GOT3 (cell line): Measurements from ENCODE around the gene C1QTNF7.
A peak's percentile ranks its signal among the peaks of the same experiment; 100 is the strongest.

Source experiments
- DNase-seq: peaks from one replicate; lab custom pipeline; 2025; ENCODE audit warnings: mixed read lengths; lab: John Stamatoyannopoulos, UW

Gene C1QTNF7

DNA sequence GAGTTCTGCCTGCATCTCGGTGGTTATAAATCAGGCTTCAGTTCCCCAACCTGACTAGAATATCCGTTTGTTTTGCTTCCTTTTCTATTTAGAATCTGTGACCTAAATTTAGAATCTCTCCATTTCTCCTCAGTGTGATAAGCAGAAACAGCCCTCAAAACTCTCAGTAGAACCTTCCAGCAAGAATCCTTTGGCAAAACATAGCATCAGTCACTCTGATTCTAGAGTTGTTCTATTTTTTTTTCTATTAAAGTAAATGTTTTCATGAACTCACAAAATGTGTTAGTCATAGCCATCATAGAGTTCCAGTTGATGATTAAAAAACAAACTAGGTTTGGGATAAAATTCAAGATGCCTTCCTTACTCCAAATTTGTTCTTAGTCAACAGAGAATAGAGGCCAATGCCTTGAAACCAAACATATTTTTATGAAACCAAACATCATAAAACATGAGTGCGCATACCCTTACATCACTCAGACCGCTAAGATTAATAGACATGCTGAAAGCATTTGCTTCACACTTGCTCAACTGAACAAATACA is 13.2 kb upstream of the C1QTNF7 start:
- no peak for DNase-seq

GRCh38 chr4:15416357-15417232 is 11.2 kb upstream of the C1QTNF7 start:
- no peak for DNase-seq

DNA sequence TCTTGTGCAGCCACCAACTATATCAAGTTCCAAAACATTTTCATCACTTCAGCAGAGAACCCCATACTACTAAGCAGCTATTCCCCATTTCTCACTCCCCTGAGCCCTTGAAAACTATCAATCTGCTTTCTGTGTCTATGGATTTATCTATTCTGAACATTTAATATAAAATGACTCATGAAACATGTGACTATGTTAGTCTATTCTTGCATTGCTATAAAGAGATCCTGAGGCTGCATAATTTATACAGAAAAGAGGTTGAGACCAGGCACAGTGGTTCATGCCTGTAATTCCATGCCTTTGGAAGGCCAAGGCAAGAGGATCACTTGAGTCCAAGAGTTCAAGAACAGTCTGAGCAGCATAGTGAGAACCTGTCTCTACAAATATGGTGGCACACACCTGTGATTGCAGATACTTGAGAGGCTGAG is 10.6 kb upstream of the C1QTNF7 start:
- DNase-seq, result no peak

DNA sequence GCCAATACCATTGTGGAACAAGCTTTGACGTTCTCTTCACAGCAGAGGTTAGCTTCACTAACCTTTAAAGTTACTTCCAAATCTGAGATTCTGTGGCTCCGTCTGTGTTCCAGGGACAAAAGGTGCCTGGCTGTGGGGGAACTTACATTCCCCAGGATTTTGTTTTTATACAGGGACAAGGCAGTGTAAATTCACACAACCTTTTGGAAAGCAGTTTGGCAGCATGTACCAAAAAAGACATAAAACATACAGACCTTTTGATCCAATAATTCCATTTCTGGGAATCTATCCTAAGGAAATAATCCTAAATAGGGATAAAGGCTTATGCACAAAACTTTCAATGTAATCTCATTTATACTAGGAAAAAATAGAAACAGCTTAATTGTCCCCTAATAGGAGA is 8.9 kb upstream of the C1QTNF7 start:
- no peak for DNase-seq

GRCh38 chr4:15420642-15421041 is 7.2 kb upstream of the C1QTNF7 start:
- no peak for DNase-seq

- DNase-seq, result no peak
Measured at GRCh38 chr4:15423285-15423711, 4.5 kb upstream of the C1QTNF7 start.

GRCh38 chr4:15425520-15425919 is 2.3 kb upstream of the C1QTNF7 start:
- DNase-seq, result no peak

DNA sequence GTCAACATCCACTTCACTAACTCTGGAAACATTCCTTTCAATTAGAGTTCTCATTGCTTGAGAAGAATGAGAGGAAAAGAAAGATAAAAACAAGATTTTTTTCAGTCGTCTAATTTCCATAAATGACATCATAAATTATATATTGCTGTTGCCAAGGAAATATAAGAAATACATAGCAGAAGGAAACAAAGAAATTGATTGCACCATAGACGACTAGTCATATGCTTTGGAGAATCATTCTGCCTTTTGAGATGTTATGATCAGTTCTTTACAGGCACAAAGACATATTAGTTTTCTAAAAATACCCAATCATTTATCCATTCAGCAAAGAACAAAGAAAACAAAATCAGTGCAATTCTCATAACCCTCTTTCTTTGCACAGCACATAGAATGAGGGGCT is 672 bp upstream of the C1QTNF7 start:
- no peak for DNase-seq

DNA sequence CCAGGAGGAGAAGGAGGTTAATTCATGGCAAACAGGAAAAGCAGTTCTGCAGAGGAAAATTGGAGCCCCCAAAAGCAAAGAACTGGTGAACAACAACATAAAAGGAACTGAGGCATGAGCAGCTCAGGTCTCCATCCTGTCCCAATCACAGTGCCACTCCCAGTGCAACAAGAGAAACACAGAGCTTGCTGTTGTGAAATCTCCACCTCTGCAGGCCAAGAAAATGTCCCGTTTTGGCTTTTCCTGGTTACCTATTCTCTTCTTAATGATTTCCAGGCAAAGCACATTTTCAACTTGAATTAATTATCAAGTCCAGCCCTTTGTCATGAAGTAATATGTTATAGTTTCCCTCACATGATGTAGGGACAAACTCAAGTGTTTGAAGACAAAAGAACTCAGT is 778 bp downstream of the C1QTNF7 start:
- no peak for DNase-seq

DNA sequence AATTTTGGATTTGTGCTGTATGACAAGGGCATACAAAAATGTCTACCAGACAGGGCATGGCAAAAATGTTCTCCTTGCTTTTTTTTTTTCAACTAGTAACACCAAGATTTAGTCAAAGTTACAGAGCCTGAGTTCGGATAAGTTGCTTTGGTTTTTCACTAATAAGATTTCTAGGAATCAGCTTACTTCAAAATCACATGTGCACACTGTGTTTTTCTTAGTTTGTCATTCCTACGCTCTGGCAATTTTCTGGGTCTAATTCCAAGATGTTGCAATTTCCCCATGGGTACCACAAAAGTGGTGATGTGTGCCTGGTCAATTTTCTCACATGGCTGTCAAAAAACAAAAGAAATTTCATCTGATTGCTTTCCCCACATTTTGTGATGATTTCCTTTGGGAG is 6.3 kb downstream of the C1QTNF7 start:
- DNase-seq, result no peak

- DNase-seq, result no peak
Measured at GRCh38 chr4:15434676-15435075, 6.8 kb downstream of the C1QTNF7 start.

- no peak for DNase-seq
Measured at GRCh38 chr4:15436513-15436912, 8.7 kb downstream of the C1QTNF7 start.

GRCh38 chr4:15438939-15439524 is 11.2 kb downstream of the C1QTNF7 start:
- DNase-seq, result no peak

DNA sequence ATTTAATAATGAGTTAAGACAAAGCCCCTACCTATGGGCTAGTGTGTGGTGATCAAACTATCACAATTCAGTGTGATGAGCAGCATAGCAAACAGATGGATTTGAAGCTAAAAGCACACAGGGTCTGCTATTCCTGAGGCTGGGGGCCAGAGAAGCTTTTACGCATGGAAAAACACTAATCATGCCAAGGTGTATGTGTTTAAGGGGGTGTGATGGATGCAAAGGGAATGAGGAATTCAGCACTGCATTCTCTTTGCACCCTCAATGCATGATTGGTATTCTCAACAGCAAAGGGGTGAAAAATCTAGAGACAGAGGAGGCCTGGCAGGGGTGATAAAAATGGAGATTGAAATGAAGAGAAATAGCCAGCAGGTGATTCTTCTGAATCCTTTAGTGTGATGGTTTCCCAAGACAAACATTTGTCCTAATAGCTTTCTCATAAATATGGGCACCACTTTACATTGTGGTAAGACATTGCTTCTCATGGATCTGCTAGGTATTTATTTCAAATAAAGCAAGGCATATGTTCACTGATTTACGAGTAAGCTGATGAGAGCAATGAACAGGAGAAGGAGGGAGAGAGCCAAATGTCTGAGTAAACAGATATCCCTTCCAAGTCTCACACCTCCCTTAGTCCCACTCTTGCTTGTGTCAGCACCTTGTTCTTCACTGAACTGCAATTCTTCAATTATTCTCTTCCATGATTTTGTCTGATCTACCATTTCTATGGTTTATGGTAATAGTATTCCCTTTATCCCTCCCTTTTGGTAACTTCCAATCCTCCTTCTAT is 15.7 kb downstream of the C1QTNF7 start:
- no peak for DNase-seq

DNA sequence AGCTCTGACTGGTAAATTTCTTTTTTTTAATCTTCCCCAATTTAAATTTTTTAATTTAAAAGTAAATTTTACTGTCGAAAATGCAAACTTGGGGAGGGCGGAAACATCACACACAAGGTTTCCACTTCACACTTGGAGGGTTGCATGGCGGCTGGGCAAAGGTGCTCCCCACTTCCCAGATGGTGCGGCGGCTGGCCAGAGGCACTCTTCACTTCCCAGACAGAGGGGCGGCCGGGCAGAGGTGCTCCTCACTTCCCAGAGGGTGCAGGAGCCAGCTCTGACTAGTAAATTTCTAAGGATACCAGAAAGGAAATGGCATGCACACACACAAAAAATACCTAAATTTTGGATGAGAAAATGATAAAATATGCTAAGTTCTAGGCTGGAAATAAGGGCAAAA is 16.4 kb downstream of the C1QTNF7 start:
- no peak for DNase-seq

- DNase-seq, result no peak
Measured at GRCh38 chr4:15444879-15445547, 17.2 kb downstream of the C1QTNF7 start.

DNA sequence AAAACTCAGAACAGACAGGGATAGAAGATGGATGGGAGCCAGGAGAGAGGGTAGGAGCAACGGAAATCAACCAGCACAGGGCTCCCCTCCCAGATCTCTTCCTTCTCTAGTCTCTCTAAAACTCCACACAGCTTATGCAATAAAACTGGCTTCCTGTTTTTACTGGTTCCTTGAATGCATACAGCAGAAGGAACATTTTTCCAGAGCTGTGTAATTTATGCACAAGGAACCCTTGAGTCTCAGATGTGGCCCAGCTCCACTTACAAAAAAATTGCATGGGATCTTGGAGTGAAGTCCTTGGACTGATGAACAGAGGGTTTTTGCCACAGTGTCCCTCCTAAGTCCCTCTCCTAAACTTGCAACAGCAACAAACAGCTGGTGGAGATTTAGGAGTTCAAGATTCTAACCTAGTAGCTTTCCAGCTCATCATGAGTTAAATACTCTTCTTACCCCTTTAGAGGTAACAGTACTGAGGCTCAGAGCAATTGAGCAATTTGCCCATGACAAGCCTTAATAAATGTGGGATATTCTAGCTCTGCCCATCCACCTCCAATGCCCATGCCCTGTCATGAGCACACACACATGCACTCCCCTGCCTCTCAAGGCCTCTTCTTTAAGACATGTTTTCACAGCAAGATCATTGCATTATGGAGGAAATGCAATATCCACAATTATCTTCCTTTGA is 23.5 kb downstream of the C1QTNF7 start:
- DNase-seq, result no peak

- DNase-seq, result no peak
Measured at GRCh38 chr4:15451866-15452765, 24.3 kb downstream of the C1QTNF7 start.

DNA sequence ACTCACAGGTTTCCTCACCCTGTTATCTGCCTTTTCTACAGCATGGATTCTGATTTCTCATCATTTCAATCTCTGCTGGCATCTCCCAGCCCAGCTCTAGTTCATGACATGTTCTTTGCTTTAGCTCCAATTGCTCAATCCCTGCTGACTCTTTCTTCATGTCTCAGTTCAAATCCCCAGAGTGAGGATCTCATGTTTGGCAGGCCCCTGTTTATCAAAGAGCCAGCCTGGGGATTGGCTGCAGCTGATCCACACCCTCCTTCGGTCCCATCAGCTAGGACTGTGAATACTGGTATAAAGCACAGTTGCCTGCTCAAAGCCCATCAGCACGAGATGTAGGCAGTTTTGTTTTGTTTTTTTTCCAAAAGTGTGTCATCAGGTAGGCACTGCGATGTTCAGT is 27.5 kb downstream of the C1QTNF7 start:
- DNase-seq, result peak; percentile 9
